Measurements from ENCODE around the gene GRIK2.

GRIK2 gene

GRCh38 chr6:101458336-101458735 is 64.8 kb downstream of the GRIK2 start:
- no peaks in the 10 kb centered on the region for H3K36me3 ChIP-seq (ENCODE audit: insufficient read depth, low read length)
- H3K4me1 ChIP-seq (ENCODE audit: insufficient read depth, low read length): peaks cover 8% of the 10 kb centered on the region
- no peaks in the 10 kb centered on the region for H3K9me3 ChIP-seq (ENCODE audit: control insufficient read depth, insufficient read depth, low read length)
- H3K9ac ChIP-seq (ENCODE audit: low read depth, low read length): no peak overlapping the region

- no peaks in the 10 kb centered on the region for H3K36me3 ChIP-seq (ENCODE audit: insufficient read depth, low read length)
- no peak overlapping the region for H3K9ac ChIP-seq (ENCODE audit: low read depth, low read length)
- peaks cover 8% of the 10 kb centered on the region for H3K4me1 ChIP-seq (ENCODE audit: insufficient read depth, low read length)
- no peaks in the 10 kb centered on the region for H3K9me3 ChIP-seq (ENCODE audit: control insufficient read depth, insufficient read depth, low read length)
Measured at GRCh38 chr6:101458826-101459225, 65.3 kb downstream of the GRIK2 start.

GRCh38 chr6:101462576-101462975 is 69.1 kb downstream of the GRIK2 start:
- no peaks in the 10 kb centered on the region for H3K9me3 ChIP-seq (ENCODE audit: control insufficient read depth, insufficient read depth, low read length)
- H3K9ac ChIP-seq (ENCODE audit: low read depth, low read length): no peak overlapping the region
- H3K36me3 ChIP-seq (ENCODE audit: insufficient read depth, low read length): no peaks in the 10 kb centered on the region
- peaks cover 8% of the 10 kb centered on the region for H3K4me1 ChIP-seq (ENCODE audit: insufficient read depth, low read length)

- Histone ChIP-seq H3K36me3 (ENCODE audit: insufficient read depth, low read length) (no peaks in the 10 kb centered on the region), H3K4me1 (ENCODE audit: insufficient read depth, low read length) (peaks cover 12% of the 10 kb centered on the region), H3K9me3 (ENCODE audit: control insufficient read depth, insufficient read depth, low read length) (no peaks in the 10 kb centered on the region), H3K9ac (ENCODE audit: low read depth, low read length) (no peak overlapping the region)
Measured at GRCh38 chr6:101465863-101466262, 72.4 kb downstream of the GRIK2 start.

GRCh38 chr6:101477436-101477835 is 83.9 kb downstream of the GRIK2 start:
- no peak overlapping the region for H3K9ac ChIP-seq (ENCODE audit: low read depth, low read length)
- H3K36me3 ChIP-seq (ENCODE audit: insufficient read depth, low read length): no peaks in the 10 kb centered on the region
- no peaks in the 10 kb centered on the region for H3K4me1 ChIP-seq (ENCODE audit: insufficient read depth, low read length)
- no peaks in the 10 kb centered on the region for H3K9me3 ChIP-seq (ENCODE audit: control insufficient read depth, insufficient read depth, low read length)

GRCh38 chr6:101478891-101479290 is 85.4 kb downstream of the GRIK2 start:
- no peaks in the 10 kb centered on the region for H3K9me3 ChIP-seq (ENCODE audit: control insufficient read depth, insufficient read depth, low read length)
- no peaks in the 10 kb centered on the region for H3K4me1 ChIP-seq (ENCODE audit: insufficient read depth, low read length)
- H3K9ac ChIP-seq (ENCODE audit: low read depth, low read length): no peak overlapping the region
- no peaks in the 10 kb centered on the region for H3K36me3 ChIP-seq (ENCODE audit: insufficient read depth, low read length)

- Histone ChIP-seq H3K36me3 (ENCODE audit: insufficient read depth, low read length) (no peaks in the 10 kb centered on the region), H3K9me3 (ENCODE audit: control insufficient read depth, insufficient read depth, low read length) (no peaks in the 10 kb centered on the region), H3K9ac (ENCODE audit: low read depth, low read length) (no peak overlapping the region), H3K4me1 (ENCODE audit: insufficient read depth, low read length) (peaks cover 6% of the 10 kb centered on the region)
Measured at GRCh38 chr6:101482606-101483005, 89.1 kb downstream of the GRIK2 start.

GRCh38 chr6:101484781-101485180 is 91.3 kb downstream of the GRIK2 start:
- peaks cover 6% of the 10 kb centered on the region for H3K4me1 ChIP-seq (ENCODE audit: insufficient read depth, low read length)
- no peak overlapping the region for H3K9ac ChIP-seq (ENCODE audit: low read depth, low read length)
- no peaks in the 10 kb centered on the region for H3K9me3 ChIP-seq (ENCODE audit: control insufficient read depth, insufficient read depth, low read length)
- H3K36me3 ChIP-seq (ENCODE audit: insufficient read depth, low read length): no peaks in the 10 kb centered on the region

- no peaks in the 10 kb centered on the region for H3K9me3 ChIP-seq (ENCODE audit: control insufficient read depth, insufficient read depth, low read length)
- H3K9ac ChIP-seq (ENCODE audit: low read depth, low read length): no peak overlapping the region
- H3K36me3 ChIP-seq (ENCODE audit: insufficient read depth, low read length): no peaks in the 10 kb centered on the region
- H3K4me1 ChIP-seq (ENCODE audit: insufficient read depth, low read length): peaks cover 6% of the 10 kb centered on the region
Measured at GRCh38 chr6:101486124-101486523, 92.6 kb downstream of the GRIK2 start.

- Histone ChIP-seq H3K4me1 (ENCODE audit: insufficient read depth, low read length) (peaks cover 6% of the 10 kb centered on the region), H3K36me3 (ENCODE audit: insufficient read depth, low read length) (no peaks in the 10 kb centered on the region), H3K9me3 (ENCODE audit: control insufficient read depth, insufficient read depth, low read length) (no peaks in the 10 kb centered on the region), H3K9ac (ENCODE audit: low read depth, low read length) (no peak overlapping the region)
Measured at GRCh38 chr6:101486726-101487125, 93.2 kb downstream of the GRIK2 start.

- H3K4me1 ChIP-seq (ENCODE audit: insufficient read depth, low read length): peaks cover 6% of the 10 kb centered on the region
- no peak overlapping the region for H3K9ac ChIP-seq (ENCODE audit: low read depth, low read length)
- no peaks in the 10 kb centered on the region for H3K36me3 ChIP-seq (ENCODE audit: insufficient read depth, low read length)
- no peaks in the 10 kb centered on the region for H3K9me3 ChIP-seq (ENCODE audit: control insufficient read depth, insufficient read depth, low read length)
Measured at GRCh38 chr6:101489456-101489855, 95.9 kb downstream of the GRIK2 start.

GRCh38 chr6:101490857-101491256 is 97.3 kb downstream of the GRIK2 start:
- H3K36me3 ChIP-seq (ENCODE audit: insufficient read depth, low read length): no peaks in the 10 kb centered on the region
- H3K9ac ChIP-seq (ENCODE audit: low read depth, low read length): no peak overlapping the region
- no peaks in the 10 kb centered on the region for H3K9me3 ChIP-seq (ENCODE audit: control insufficient read depth, insufficient read depth, low read length)
- H3K4me1 ChIP-seq (ENCODE audit: insufficient read depth, low read length): peaks cover 6% of the 10 kb centered on the region

GRCh38 chr6:101502818-101503217 is 109.3 kb downstream of the GRIK2 start:
- Histone ChIP-seq H3K36me3 (ENCODE audit: insufficient read depth, low read length) (no peaks in the 10 kb centered on the region), H3K9me3 (ENCODE audit: control insufficient read depth, insufficient read depth, low read length) (no peaks in the 10 kb centered on the region), H3K9ac (ENCODE audit: low read depth, low read length) (no peak overlapping the region)

GRCh38 chr6:101509536-101509935 is 116.0 kb downstream of the GRIK2 start:
- Histone ChIP-seq H3K36me3 (ENCODE audit: insufficient read depth, low read length) (no peaks in the 10 kb centered on the region), H3K9ac (ENCODE audit: low read depth, low read length) (no peak overlapping the region), H3K4me1 (ENCODE audit: insufficient read depth, low read length) (no peaks in the 10 kb centered on the region), H3K9me3 (ENCODE audit: control insufficient read depth, insufficient read depth, low read length) (no peaks in the 10 kb centered on the region)

More at GRCh38 chr6:101502818-101503217, 109.3 kb downstream of the GRIK2 start:
- peaks cover 8% of the 10 kb centered on the region; the same call in 1 of the 2 replicates for H3K4me1 ChIP-seq (ENCODE audit: insufficient read depth, low read length)

- no peaks in the 10 kb centered on the region for H3K9me3 ChIP-seq (ENCODE audit: control insufficient read depth, insufficient read depth, low read length)
- no peaks in the 10 kb centered on the region for H3K36me3 ChIP-seq (ENCODE audit: insufficient read depth, low read length)
- no peaks in the 10 kb centered on the region for H3K4me1 ChIP-seq (ENCODE audit: insufficient read depth, low read length)
- no peak overlapping the region for H3K9ac ChIP-seq (ENCODE audit: low read depth, low read length)
Measured at GRCh38 chr6:101513181-101513580, 119.7 kb downstream of the GRIK2 start.

GRCh38 chr6:101516578-101516977 is 123.1 kb downstream of the GRIK2 start:
- H3K9ac ChIP-seq (ENCODE audit: low read depth, low read length): no peak overlapping the region
- no peaks in the 10 kb centered on the region for H3K36me3 ChIP-seq (ENCODE audit: insufficient read depth, low read length)
- no peaks in the 10 kb centered on the region for H3K4me1 ChIP-seq (ENCODE audit: insufficient read depth, low read length)
- H3K9me3 ChIP-seq (ENCODE audit: control insufficient read depth, insufficient read depth, low read length): no peaks in the 10 kb centered on the region

Data from ES-I3 (cell line).